T1000 (cell line): Measurements from ENCODE around the gene MLLT3.

Source experiments
- DNase-seq: peaks from one replicate; lab custom pipeline; 2025; ENCODE audit warnings: mixed read lengths; lab: John Stamatoyannopoulos, UW

Gene MLLT3

GRCh38 chr9:20625003-20625349 lies 2.7 kb upstream of the MLLT3 start:
- no peak for DNase-seq

- no peak for DNase-seq
These were observed 2.1 kb upstream of the MLLT3 start for GRCh38 chr9:20624201-20625002.

- no peak for DNase-seq
These were observed 1.4 kb upstream of the MLLT3 start for GRCh38 chr9:20623748-20624124.

DNA sequence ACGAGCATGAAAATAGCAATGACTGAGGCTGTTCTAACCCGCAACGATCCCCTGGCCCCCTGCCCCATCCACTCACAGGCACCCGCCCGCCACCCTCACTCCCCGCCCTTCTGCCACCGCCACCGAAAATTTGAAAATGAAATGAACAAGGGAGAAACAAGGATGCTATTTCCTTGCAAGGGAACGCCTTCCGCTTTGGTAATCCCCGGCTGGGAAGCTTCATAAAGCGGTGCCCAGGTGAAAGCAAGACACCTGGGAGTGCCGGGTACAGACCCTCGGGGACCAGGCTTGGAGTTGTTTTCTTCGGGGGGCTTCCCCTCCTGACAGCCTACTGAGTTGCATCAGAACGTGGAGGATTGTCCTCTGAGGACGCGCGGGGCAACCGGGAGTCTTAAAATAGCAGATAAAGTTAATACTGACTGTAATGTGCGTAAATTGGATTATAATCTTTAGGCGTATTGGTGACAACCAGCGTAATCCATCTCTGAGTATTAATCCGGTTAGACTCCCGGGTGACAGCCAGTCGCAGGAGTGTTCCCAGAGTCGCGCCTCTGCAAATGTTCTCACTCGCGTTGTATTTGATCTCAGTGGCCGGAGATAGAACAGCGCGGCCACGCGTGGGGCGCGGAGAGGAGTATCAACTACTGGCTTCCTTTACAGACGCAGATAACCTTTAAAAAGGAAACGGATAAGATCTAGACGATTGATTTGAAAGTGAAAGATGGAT lies 885 bp upstream of the MLLT3 start:
- DNase-seq = no peak

DNA sequence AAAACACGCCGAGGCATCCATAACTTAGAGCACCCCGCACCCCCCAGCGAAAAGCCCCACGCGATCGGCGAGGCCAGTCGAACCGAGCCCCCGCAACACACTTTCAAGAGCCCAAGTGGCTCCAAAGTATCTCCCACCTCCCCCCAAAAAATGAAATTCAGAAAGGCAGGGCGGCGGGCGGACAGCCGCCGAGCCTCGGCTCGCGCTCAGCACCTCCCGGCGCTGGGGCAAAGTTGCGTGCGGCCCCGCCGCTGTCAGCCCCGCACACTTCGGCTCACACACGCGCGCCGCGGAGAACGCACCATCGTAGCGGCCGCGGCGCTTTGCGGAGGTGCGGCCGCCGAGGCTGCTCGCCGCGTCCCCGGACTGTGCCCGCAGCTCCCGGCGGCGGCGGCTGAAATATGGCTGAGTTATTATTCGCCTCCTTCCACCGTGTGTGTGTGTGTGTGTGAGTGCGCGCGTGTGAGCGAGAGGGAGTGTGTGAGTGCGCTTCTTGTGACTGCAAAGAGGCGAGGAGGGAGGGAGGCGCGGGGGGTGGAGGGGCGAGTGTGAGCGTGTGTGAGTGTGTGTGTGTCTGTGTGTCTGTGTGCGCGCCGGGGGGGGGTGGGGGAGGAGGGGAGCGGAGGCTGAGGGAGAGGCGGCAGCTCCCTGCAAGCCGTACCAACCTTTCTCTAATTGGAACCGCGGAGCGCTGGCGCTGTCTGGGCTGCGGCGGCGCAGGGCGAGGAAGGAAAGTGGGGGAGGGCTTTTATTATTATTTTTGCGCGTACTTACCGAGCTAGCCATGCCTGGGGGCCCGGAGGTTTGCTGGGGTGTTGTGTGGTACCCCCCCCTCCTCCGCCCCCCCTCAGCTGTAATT lies 599 bp downstream of the MLLT3 start:
- DNase-seq = no peak

DNA sequence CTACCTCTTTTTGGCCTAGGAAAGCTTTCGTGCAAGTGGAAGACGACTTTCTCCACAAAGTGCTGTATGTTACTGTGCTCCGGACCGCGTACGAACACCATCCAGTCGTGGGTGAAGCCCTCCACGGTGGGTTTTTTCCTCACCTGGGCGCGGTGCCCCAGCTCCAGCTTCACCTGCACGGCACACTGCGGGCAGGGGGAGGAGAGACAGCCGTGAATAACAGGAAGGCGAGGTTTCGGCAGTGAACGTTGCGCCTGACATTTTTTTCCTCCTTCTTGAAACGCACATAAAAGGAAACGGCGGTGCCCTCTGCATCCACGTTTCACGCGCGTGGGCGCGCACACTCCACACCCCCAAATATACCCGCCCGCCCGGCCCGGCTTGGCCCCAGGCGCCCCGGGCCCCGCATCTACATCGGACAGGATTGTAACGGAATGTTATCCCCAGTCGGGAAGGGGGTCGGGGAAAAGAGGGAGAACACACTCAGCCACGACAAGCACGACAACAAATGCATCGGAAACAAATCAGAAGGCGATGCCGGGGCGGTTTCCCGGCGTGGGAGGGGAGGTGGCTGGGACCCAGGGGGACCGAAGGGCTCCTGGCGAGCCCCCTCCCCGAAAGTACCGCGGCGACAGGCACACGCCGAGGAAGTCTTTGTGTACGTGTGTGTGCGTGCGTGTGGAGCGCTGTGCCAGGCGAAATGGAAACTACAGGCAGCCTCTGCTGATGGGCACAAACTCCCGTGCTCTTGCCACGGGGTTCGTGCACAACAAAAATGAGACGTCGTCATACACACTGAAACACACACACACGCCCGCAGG lies 1.4 kb downstream of the MLLT3 start:
- no peak for DNase-seq

GRCh38 chr9:20619487-20620200 lies 2.7 kb downstream of the MLLT3 start:
- DNase-seq = no peak

- no peak for DNase-seq
These were observed 3.9 kb downstream of the MLLT3 start for GRCh38 chr9:20618361-20618802.

- no peak for DNase-seq
These were observed 5.5 kb downstream of the MLLT3 start for GRCh38 chr9:20616808-20617207.

DNA sequence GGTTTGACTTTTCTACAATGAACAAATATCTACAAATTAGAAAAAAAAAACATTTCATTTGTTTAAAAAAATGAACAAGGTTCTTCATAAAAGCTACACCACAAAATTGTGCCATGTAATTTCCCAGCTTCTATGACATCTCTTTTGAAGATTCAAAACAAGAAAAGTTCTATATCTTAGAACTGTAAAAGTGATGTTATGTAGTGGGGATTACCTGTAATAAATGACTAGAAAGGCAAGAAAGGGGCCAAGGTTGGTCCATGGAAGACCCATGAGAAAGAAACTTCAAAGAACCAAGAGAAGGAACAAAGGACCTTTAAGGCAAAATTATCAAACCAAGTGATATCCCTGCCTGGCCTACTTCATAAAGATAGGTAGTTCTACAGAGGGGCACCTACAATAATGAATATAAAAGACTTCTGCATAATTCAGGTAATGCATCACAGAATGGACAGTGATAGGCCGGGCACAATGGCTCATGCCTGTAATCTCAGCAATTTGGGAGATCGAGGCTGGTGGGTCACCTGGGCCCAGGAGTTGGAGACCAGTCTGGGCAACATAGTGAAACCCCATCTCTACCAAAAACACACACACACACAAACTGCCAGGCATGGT lies 7.6 kb downstream of the MLLT3 start:
- no peak for DNase-seq

DNA sequence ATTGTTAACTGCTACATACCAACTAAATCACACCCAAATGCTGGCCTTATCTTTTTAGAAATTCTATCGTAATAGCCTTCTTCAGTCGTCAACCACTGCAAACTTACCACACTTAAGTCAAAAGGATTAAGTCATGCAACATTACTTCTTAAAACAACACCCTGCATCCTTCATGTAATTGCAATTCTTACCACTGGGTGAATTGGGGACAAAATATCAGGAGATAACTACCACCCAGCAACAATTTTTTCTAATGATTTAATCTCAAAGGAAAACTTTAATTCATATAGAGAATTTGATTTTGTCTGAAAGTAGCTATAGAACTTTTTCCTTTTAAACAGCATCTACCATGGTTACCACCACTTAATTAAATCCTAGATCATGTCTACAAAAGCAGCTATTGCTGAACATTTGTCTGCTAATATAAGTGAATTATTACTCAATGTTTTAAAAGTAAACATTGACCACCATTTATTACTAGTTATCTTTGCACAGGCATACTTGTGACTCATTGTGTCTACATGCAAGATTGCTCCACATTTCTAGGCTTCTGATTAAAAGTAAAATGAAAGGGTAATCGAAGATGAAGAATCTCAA lies 10.5 kb downstream of the MLLT3 start:
- DNase-seq = no peak

DNA sequence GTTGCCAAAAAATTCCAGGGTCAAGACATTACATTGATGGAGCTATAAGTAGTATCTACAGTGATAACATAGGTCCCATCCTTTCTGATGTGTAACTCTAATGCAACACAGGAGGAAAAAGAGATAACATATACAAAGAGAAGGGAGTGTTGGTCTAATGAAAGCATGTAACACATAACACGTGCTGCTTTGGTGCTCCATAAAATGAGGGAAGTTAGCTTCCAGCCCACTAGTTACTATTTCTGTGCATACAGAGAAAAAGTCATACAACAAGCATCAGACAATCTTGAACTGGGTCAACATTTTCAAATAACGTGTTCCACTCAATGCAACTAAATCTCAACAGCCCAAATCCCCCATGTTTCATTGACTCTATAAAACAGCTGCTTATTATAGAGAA lies 11.7 kb downstream of the MLLT3 start:
- no peak for DNase-seq

DNA sequence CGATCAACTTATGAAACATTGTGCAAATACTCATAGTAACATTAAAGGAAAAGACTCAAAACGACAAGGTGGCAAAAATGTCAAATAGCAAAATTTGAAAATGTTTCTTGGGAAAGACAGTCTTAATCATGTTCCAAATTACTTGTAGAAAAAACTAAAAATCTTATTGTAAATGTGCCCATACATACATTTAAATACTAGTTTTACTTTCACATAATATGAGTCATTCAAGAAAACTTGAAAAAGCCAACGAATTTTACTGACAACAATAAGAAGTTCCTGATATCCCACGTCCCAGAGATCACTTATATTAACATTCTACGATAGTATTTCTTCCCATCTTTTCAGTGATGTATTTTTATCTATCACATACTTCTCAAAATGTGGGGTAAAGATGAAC lies 13.7 kb downstream of the MLLT3 start:
- DNase-seq = no peak

- DNase-seq = no peak
These were observed 15.6 kb downstream of the MLLT3 start for GRCh38 chr9:20606652-20607051.

DNA sequence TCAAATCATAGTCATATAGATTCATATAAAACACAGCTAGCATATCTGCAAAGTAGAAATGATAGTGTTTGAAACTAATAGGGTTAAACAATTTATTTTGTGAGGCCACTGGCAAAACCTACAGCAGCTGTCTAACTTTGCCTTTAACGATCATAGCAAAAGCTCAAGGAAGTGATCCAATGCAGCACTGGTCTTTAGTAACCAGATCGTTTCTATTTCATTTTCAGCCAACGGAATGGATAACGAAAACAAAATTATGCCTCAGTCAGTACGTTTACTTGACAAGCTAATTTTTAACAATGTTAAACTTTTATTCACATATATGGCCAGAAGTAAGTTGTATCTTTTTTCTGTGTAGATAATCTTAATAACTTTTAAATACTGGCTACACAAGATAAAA lies 17.7 kb downstream of the MLLT3 start:
- no peak for DNase-seq

DNA sequence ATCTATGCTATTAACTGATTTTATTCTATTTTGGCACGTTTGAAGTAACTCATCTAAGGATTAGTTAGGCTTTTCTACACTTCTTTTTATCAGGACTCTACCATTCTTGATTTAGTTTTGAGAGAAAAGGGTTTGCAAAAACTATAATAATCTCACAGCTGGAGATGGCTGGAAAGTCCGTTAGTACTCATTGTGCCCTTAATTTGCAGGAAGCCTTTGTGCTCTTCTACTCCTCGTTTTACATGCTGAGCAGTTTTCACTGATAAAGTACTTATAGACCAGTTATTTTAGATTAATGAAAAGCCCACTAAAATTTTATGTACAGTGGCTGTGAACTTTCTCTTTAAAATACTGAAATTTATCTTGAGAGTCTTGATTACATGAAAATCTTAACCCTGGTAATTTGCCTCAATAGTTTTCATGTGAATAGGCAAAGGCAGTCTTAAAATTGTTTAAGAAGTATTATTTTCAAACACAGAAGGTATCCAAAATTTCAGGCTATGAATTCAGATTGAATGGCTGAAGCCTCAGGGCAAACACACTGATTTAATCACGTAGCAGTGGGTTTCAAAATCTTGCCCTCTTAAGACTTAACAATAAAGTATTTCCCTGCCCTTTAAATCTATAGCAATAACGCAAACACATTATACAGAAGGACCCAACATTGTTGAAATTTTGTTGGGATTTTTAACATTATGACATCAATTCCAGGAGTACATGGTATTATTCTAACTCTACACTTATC lies 18.6 kb downstream of the MLLT3 start:
- no peak for DNase-seq

GRCh38 chr9:20601292-20601691 lies 21.0 kb downstream of the MLLT3 start:
- no peak for DNase-seq

- no peak for DNase-seq
These were observed 23.1 kb downstream of the MLLT3 start for GRCh38 chr9:20599195-20599594.

DNA sequence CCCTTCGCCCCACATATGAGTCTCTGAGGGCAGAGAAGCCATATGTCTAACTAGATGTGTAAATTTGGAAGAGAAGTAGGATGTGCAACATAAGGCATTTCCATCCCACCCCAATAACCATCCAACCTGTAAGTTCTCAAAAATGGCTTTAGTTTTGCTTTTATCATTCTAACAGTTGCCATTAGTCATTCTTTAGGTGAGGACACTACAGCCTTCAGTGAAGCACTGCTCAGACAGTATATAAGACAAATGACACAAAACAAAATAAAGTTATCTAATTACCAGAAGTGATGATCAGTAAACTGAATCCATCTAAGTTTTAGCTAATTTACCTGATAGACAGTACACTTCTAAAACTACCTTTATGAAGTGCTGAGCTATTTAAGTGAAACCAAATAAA lies 23.9 kb downstream of the MLLT3 start:
- no peak for DNase-seq

- DNase-seq = no peak
These were observed 24.4 kb downstream of the MLLT3 start for GRCh38 chr9:20597862-20598261.
